Naive thymus-derived CD8-positive, alpha-beta T cell (primary cell): ENCODE results near the gene CD109. TPM values are rescaled to one million over a fixed set of nuclear protein-coding genes. Genes with fewer than 3 reads are reported as not detected.
A peak's percentile ranks its signal among the peaks of the same experiment; 100 is the strongest.

ENCODE experiments used
- ATAC-seq, 2 donors: fragments of 150-1000 bp; cut with Tn5 transposase in 1 of 2; sonication (Bioruptor Pico), chemical (Tn5 transposase) in 1 of 2; 1 replicate in 1 of 2; 2 replicates in 1 of 2; pipeline ENCODE4 v1.10.0; 2021; ENCODE audit warnings: mild to moderate bottlenecking in 2 of 2, moderate library complexity in 2 of 2
- POLR2A ChIA-PET: fragments of 350-600 bp; sonication (Branson Sonifier 250); formaldehyde crosslinking; loops from one replicate; lab custom pipeline; 2021; ENCODE audit warnings: antibody characterized with exemption; lab: Charles Lee
- DNase-seq, 10 donors: peaks; one replicate each; pipeline versions ENCODE4 v3.0.0 to v3.0.0-alpha.2; 2020 to 2022
- H3K27ac Mint-ChIP-seq, 10 donors: one replicate each; pipeline ENCODE4 v1.8.0; 2020 to 2022; ENCODE audit warnings: mild to moderate bottlenecking in 10 of 10, mixed read lengths in 10 of 10, moderate library complexity in 4 of 10, inconsistent platforms in 1 of 10
- H3K27me3 Mint-ChIP-seq, 5 donors: one replicate each; pipeline ENCODE4 v1.8.0; 2021 to 2022; ENCODE audit warnings: mixed read lengths in 5 of 5
- H3K36me3 Mint-ChIP-seq, 3 donors: one replicate each; pipeline ENCODE4 v1.8.0; 2020 to 2022; ENCODE audit warnings: mixed read lengths in 3 of 3, mild to moderate bottlenecking in 2 of 3, inconsistent platforms in 1 of 3
- H3K4me1 Mint-ChIP-seq, 4 donors: one replicate each; pipeline ENCODE4 v1.8.0; 2021 to 2022; ENCODE audit warnings: mixed read lengths in 4 of 4
- H3K4me3 Mint-ChIP-seq, 10 donors: one replicate each; pipeline ENCODE4 v1.8.0; 2020 to 2022; ENCODE audit warnings: mild to moderate bottlenecking in 10 of 10, mixed read lengths in 10 of 10, moderate library complexity in 6 of 10, inconsistent platforms in 1 of 10
- H3K9me3 Mint-ChIP-seq, 9 donors: one replicate each; pipeline ENCODE4 v1.8.0; 2020 to 2022; ENCODE audit warnings: mixed read lengths in 9 of 9, mild to moderate bottlenecking in 3 of 9, inconsistent platforms in 1 of 9, moderate library complexity in 1 of 9
- polyA plus RNA-seq, 3 donors: library from polyadenylated mRNA; unstranded; fragments of 300-500 nt; fragmentation: Illumina TruSeq; gene quantifications; one replicate each; pipeline ENCODE4 v1.2.3, GENCODE V29; 2021
- total RNA-seq, 8 experiments: library from RNA in 2 of 8; stranded (reverse) in 2 of 8; gene quantifications; one replicate each; pipeline ENCODE4 v1.2.3 and lab custom pipeline; 2021 to 2026

The CD109 gene
- total and polyA plus RNA-seq, 5 experiments from 2014 or later: 0.41 to 0.47 TPM; not detected in 3

GRCh38 chr6:73866305-73866704, 170.3 kb downstream of the CD109 start:
- H3K27me3 Mint-ChIP-seq: peaks cover 2 to 8% (median 5%) of the 10 kb centered on the region in 5 donors
- ATAC-seq: no peak
- no peak overlapping the region for H3K4me3 Mint-ChIP-seq
- H3K36me3 Mint-ChIP-seq: no peaks in the 10 kb centered on the region
- POLR2A ChIA-PET: no interaction called here
- H3K4me1 Mint-ChIP-seq: no peaks in the 10 kb centered on the region
- no peaks in the 10 kb centered on the region for H3K9me3 Mint-ChIP-seq
- no peak for DNase-seq
- no peak overlapping the region for H3K27ac Mint-ChIP-seq

- POLR2A ChIA-PET: no interaction called here
- Mint-ChIP-seq H3K4me1 (no peaks in the 10 kb centered on the region), H3K9me3 (no peaks in the 10 kb centered on the region)
These were observed 171.4 kb downstream of the CD109 start for GRCh38 chr6:73867411-73867810.

GRCh38 chr6:73870907-73871306, 174.9 kb downstream of the CD109 start:
- peaks cover 0 to 10% (median 0%) of the 10 kb centered on the region in 9 donors for H3K9me3 Mint-ChIP-seq
- H3K27ac Mint-ChIP-seq: peak overlapping the region in 1 of 10 donors; percentile 54
- POLR2A ChIA-PET: no interaction called here
- DNase-seq (no peak), ATAC-seq (no peak)
- H3K4me1 Mint-ChIP-seq: peaks cover 0 to 3% (median 0%) of the 10 kb centered on the region in 4 donors
- H3K4me3 Mint-ChIP-seq: no peak overlapping the region
- peaks cover 0 to 1% (median 0%) of the 10 kb centered on the region in 3 donors for H3K36me3 Mint-ChIP-seq
- peaks cover 1 to 16% (median 7%) of the 10 kb centered on the region in 5 donors for H3K27me3 Mint-ChIP-seq

More at GRCh38 chr6:73867411-73867810, 171.4 kb downstream of the CD109 start:
- Mint-ChIP-seq H3K27ac (no peak overlapping the region), H3K27me3 (peaks cover under 1 to 5% (median 2%) of the 10 kb centered on the region in 5 donors), H3K36me3 (peaks cover 0 to 1% (median 0%) of the 10 kb centered on the region in 3 donors), H3K4me3 (no peak overlapping the region)
- ATAC-seq (no peak), DNase-seq (no peak)

GRCh38 chr6:73873081-73873480, 177.1 kb downstream of the CD109 start:
- Mint-ChIP-seq H3K27ac (no peak overlapping the region), H3K9me3 (peaks cover 0 to 10% (median 0%) of the 10 kb centered on the region in 9 donors), H3K36me3 (peaks cover 0 to 1% (median 0%) of the 10 kb centered on the region in 3 donors), H3K27me3 (peaks cover 1 to 16% (median 7%) of the 10 kb centered on the region in 5 donors), H3K4me3 (no peak overlapping the region), H3K4me1 (peaks cover 0 to 3% (median 0%) of the 10 kb centered on the region in 4 donors)
- POLR2A ChIA-PET: no interaction called here
- DNase-seq (no peak), ATAC-seq (no peak)

Other genes starting within 250 kb of the CD109 start
- gene CGAS, start 243.9 kb upstream of the CD109 start, total RNA-seq: 1 to 10 TPM; 5.2 to 5.4 TPM
- gene CGAS, start 243.9 kb upstream of the CD109 start, polyA plus RNA-seq: 1 to 10 TPM; 1.9 to 3.8 (median 2.0) TPM
- gene MTO1, start 234.5 kb upstream of the CD109 start, total RNA-seq: 10 to 100 TPM; 87.8 to 90.6 TPM
- 10 to 100 TPM; 23.6 to 33.0 (median 25.0) TPM for gene MTO1, start 234.5 kb upstream of the CD109 start, polyA plus RNA-seq
- gene EEF1A1, start 175.2 kb upstream of the CD109 start, total RNA-seq: over 10,000 TPM; 14,584 to 14,776 TPM
- gene EEF1A1, start 175.2 kb upstream of the CD109 start, polyA plus RNA-seq: over 10,000 TPM; 14,095 to 14,658 (median 14,646) TPM
- 10 to 100 TPM; 10.8 to 11.0 TPM for gene SLC17A5, start 42.2 kb upstream of the CD109 start, total RNA-seq
- gene SLC17A5, start 42.2 kb upstream of the CD109 start, polyA plus RNA-seq: 1 to 10 TPM; 4.9 to 8.8 (median 6.5) TPM